ENCODE measurements around the gene EPAS1. TPM values are rescaled to one million over a fixed set of nuclear protein-coding genes. Genes with fewer than 3 reads are reported as not detected.

Gene EPAS1
- total and polyA plus RNA-seq, 4 donors: 213 to 954 (median 403) TPM

DNA sequence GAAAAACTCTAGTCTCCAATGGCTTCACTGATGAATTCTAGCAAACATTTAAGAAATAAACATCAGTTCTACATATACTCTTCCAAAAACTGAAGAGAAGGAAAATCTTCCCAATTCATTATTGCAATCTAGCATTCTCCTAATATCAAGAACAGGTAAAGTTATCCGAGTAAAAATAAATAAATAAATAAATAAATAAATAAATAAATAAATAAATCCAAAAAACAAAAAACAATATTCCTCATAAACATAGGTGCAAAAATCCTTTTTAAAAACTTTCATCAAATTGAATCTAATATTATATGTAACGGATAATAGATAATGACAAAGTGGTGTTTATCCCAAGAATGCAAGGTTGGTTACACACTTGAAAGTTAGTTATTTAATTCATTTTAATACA lies 123.7 kb downstream of the EPAS1 start:
- intact Hi-C loops (cut with DNase I): no loop called here

DNA sequence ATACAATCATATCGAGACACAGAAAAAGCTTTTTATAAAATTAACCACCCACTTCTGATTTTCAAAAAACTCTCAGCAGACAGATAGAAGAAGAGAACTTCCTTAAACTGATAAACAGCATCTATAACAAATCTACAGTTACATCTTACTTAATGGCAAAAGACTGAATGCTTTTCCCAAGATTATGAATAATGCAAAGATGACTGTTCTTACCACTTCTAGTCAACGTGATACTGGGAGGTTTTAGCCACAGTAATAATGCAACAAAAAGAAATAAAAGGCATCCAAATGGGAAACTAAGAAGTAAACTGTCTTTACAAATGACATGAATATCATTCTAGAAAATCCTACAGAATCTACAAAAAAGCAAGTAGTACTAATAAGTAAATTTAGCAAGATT lies 124.2 kb downstream of the EPAS1 start:
- Histone ChIP-seq H3K27me3 (ENCODE audit: control insufficient read depth in 1 of 2, insufficient read depth in 2 of 2, low read length in 1 of 2) (no peaks in the 10 kb centered on the region), H3K4me3 (ENCODE audit: low read length in 2 of 2) (no peak overlapping the region), H3K27ac (ENCODE audit: low read depth in 1 of 2, low read length in 2 of 2) (no peak overlapping the region), H3K4me1 (ENCODE audit: control insufficient read depth in 1 of 2, insufficient read depth in 2 of 2, low read length in 2 of 2) (no peaks in the 10 kb centered on the region), H3K36me3 (ENCODE audit: control insufficient read depth in 1 of 2, insufficient read depth in 2 of 2, low read length in 1 of 2) (no peaks in the 10 kb centered on the region), H3K9me3 (ENCODE audit: control insufficient read depth, low read length) (no peaks in the 10 kb centered on the region)
- ATAC-seq (ENCODE audit: low FRiP score) (no peak), DNase-seq (no peak)
- WGBS, 2 donors: 77 to 85% methylated on average over 2 of the region's 2 CpGs
- intact Hi-C loops (cut with DNase I): no loop called here

More for the DNA sequence above, 123.7 kb downstream of the EPAS1 start:
- DNase-seq (no peak), ATAC-seq (ENCODE audit: low FRiP score) (no peak)
- Histone ChIP-seq H3K4me1 (ENCODE audit: control insufficient read depth in 1 of 2, insufficient read depth in 2 of 2, low read length in 2 of 2) (no peaks in the 10 kb centered on the region), H3K9me3 (ENCODE audit: control insufficient read depth, low read length) (no peaks in the 10 kb centered on the region), H3K36me3 (ENCODE audit: control insufficient read depth in 1 of 2, insufficient read depth in 2 of 2, low read length in 1 of 2) (no peaks in the 10 kb centered on the region), H3K27ac (ENCODE audit: low read depth in 1 of 2, low read length in 2 of 2) (no peak overlapping the region), H3K4me3 (ENCODE audit: low read length in 2 of 2) (no peak overlapping the region), H3K27me3 (ENCODE audit: control insufficient read depth in 1 of 2, insufficient read depth in 2 of 2, low read length in 1 of 2) (no peaks in the 10 kb centered on the region)
- 69 to 100% methylated on average over 2 of the region's 2 CpGs for WGBS, 2 donors

DNA sequence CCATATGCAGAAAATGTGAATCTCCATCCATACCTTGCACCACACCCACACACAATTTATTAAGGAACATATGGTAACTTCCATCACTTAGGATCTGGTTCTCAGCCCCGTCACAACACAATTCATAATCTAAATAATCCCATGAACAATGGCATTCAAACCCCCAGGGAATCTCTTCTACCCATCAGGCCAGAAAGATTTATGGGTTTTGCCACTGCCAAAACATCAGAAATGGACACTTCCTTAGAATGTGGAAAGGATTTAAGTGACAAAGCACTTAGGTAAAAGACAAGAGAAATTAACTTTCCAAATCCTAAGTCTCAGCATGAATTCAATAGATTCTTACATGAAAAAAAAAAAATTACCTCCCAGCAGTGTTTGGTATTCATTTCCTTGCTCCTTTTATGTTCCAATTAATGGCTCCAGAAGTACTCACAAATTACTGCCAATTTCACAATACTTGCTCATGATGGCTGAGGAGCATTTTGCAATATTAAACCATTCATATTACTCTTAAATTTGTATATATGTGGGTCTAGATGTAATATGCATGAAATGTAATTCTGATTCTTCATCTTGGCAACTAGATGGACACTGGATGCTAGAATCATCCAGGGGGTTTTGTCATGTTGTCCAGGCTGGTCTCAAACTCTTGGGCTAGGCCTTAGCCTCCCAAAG lies 125.6 kb downstream of the EPAS1 start:
- H3K4me3 ChIP-seq (ENCODE audit: low read length in 2 of 2): no peak overlapping the region
- no peak overlapping the region for H3K27ac ChIP-seq (ENCODE audit: low read depth in 1 of 2, low read length in 2 of 2)
- ATAC-seq (ENCODE audit: low FRiP score) (no peak), DNase-seq (no peak)
- no peaks in the 10 kb centered on the region for H3K9me3 ChIP-seq (ENCODE audit: control insufficient read depth, low read length)
- no peaks in the 10 kb centered on the region for H3K36me3 ChIP-seq (ENCODE audit: control insufficient read depth in 1 of 2, insufficient read depth in 2 of 2, low read length in 1 of 2)
- WGBS, 2 donors: 87 to 88% methylated on average over 1 of the region's 1 CpG
- no peaks in the 10 kb centered on the region for H3K4me1 ChIP-seq (ENCODE audit: control insufficient read depth in 1 of 2, insufficient read depth in 2 of 2, low read length in 2 of 2)
- H3K27me3 ChIP-seq (ENCODE audit: control insufficient read depth in 1 of 2, insufficient read depth in 2 of 2, low read length in 1 of 2): no peaks in the 10 kb centered on the region
- intact Hi-C loops (cut with DNase I): no loop called here

DNA sequence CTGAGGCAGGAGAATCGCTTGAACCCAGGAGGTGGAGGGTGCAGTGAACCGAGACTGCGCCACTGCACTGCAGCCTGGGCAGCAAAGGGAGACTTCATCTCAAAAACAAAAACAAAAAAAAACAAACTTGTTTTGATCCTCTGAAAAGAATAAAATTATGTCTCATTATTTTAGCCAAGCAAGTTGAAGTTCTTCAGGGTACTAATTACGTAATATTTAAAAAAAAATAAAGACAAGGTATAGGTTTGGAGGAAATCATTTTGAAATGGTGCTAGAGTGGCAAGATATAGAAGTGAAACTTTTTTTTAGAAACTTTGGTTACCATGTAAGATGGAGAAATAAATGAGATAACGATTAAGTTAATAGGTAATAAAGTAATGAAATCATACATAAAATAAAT lies 127.7 kb downstream of the EPAS1 start:
- no peaks in the 10 kb centered on the region for H3K4me1 ChIP-seq (ENCODE audit: control insufficient read depth in 1 of 2, insufficient read depth in 2 of 2, low read length in 2 of 2)
- no peaks in the 10 kb centered on the region for H3K27me3 ChIP-seq (ENCODE audit: control insufficient read depth in 1 of 2, insufficient read depth in 2 of 2, low read length in 1 of 2)
- no peak overlapping the region for H3K27ac ChIP-seq (ENCODE audit: low read depth in 1 of 2, low read length in 2 of 2)
- intact Hi-C loops (cut with DNase I): no loop called here
- H3K4me3 ChIP-seq (ENCODE audit: low read length in 2 of 2): no peak overlapping the region
- no peak for DNase-seq
- 83 to 88% methylated on average over 5 of the region's 5 CpGs for WGBS, 2 donors
- H3K36me3 ChIP-seq (ENCODE audit: control insufficient read depth in 1 of 2, insufficient read depth in 2 of 2, low read length in 1 of 2): no peaks in the 10 kb centered on the region
- no peak for ATAC-seq (ENCODE audit: low FRiP score)
- H3K9me3 ChIP-seq (ENCODE audit: control insufficient read depth, low read length): no peaks in the 10 kb centered on the region

DNA sequence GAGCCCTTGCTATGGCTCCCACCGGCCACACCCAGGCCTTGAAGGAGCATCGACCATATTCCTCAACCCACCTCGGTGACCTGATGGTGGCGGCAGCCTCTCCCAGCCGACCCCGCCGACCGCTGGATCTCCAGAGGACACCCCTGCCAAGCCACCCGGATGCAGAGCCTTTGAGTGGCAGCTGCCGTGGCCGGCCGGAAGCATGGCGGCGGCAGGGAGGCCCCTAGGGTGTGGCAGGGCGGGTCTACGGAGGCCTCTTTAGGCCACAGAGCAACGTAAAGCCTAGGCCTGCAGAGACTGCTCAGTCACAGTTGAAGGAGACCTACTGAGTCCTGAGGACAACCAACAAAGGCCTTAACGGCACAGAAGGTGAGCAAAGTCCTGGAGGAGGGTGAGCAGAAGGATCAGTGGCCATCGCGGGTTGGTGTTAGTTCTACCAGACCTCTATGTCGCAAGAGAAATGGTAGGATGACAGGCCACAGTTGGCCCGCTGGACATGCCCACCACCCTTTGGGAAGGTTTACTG lies 131.8 kb downstream of the EPAS1 start:
- intact Hi-C loops (cut with DNase I): no loop called here
- H3K4me3 ChIP-seq (ENCODE audit: low read length in 2 of 2): no peak overlapping the region
- ATAC-seq (ENCODE audit: low FRiP score) (no peak), DNase-seq (no peak)
- no peak overlapping the region for H3K27ac ChIP-seq (ENCODE audit: low read depth in 1 of 2, low read length in 2 of 2)
- peaks cover 2% of the 10 kb centered on the region for H3K9me3 ChIP-seq (ENCODE audit: control insufficient read depth, low read length)
- peaks cover 0 to 2% of the 10 kb centered on the region in 2 donors for H3K27me3 ChIP-seq (ENCODE audit: control insufficient read depth in 1 of 2, insufficient read depth in 2 of 2, low read length in 1 of 2)
- H3K4me1 ChIP-seq (ENCODE audit: control insufficient read depth in 1 of 2, insufficient read depth in 2 of 2, low read length in 2 of 2): no peaks in the 10 kb centered on the region
- no peaks in the 10 kb centered on the region for H3K36me3 ChIP-seq (ENCODE audit: control insufficient read depth in 1 of 2, insufficient read depth in 2 of 2, low read length in 1 of 2)
- WGBS, 2 donors: 97% methylated on average over 22 of the region's 22 CpGs

DNA sequence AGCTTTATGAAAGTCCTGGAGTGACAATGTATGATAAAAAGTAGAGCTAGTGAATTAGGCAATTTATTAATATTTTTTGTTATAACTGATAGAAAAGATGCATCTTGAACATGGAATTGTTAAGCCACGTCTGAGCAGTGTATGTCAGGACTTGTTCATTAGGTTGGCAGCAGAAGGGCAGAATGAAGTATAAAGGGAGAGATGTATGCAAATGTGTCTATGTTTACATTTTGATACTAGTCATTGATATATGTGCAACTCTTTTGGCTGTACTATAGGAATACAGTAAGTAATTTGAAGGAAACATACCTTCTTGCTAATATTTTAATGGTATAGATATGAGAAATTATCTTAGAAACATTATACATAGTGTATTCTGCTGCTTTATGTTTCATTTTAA lies 133.2 kb downstream of the EPAS1 start:
- ATAC-seq (ENCODE audit: low FRiP score): no peak
- no peak for DNase-seq
- intact Hi-C loops (cut with DNase I): no loop called here
- H3K27ac ChIP-seq (ENCODE audit: low read depth in 1 of 2, low read length in 2 of 2): no peak overlapping the region
- no peaks in the 10 kb centered on the region for H3K36me3 ChIP-seq (ENCODE audit: control insufficient read depth in 1 of 2, insufficient read depth in 2 of 2, low read length in 1 of 2)
- H3K4me3 ChIP-seq (ENCODE audit: low read length in 2 of 2): no peak overlapping the region
- peaks cover 2% of the 10 kb centered on the region for H3K9me3 ChIP-seq (ENCODE audit: control insufficient read depth, low read length)
- H3K4me1 ChIP-seq (ENCODE audit: control insufficient read depth in 1 of 2, insufficient read depth in 2 of 2, low read length in 2 of 2): no peaks in the 10 kb centered on the region
- H3K27me3 ChIP-seq (ENCODE audit: control insufficient read depth in 1 of 2, insufficient read depth in 2 of 2, low read length in 1 of 2): peaks cover 0 to 2% of the 10 kb centered on the region in 2 donors
- WGBS, 2 donors: 88 to 91% methylated on average over 1 of the region's 1 CpG

DNA sequence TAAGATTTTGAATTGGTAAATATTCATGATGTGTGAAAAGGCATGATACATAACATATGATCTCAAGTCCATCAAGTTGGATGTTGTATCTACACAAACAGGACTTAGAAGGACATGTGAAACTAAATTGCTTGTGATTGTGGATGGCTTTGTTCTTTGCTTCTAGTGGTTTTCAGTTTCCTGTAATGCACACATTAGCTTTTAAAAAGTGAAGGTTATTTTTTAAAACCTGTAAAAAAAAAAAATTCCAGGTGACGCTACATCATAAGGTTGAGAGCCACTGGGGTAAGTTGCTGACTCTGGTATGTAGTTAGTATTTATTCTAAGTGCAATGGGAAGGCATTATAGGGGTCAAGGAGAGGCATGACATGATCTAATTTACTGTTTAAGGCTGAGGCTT lies 133.8 kb downstream of the EPAS1 start:
- Histone ChIP-seq H3K4me1 (ENCODE audit: control insufficient read depth in 1 of 2, insufficient read depth in 2 of 2, low read length in 2 of 2) (no peaks in the 10 kb centered on the region), H3K4me3 (ENCODE audit: low read length in 2 of 2) (no peak overlapping the region), H3K27ac (ENCODE audit: low read depth in 1 of 2, low read length in 2 of 2) (no peak overlapping the region), H3K27me3 (ENCODE audit: control insufficient read depth in 1 of 2, insufficient read depth in 2 of 2, low read length in 1 of 2) (peaks cover 0 to 2% of the 10 kb centered on the region in 2 donors), H3K9me3 (ENCODE audit: control insufficient read depth, low read length) (peaks cover 2% of the 10 kb centered on the region), H3K36me3 (ENCODE audit: control insufficient read depth in 1 of 2, insufficient read depth in 2 of 2, low read length in 1 of 2) (no peaks in the 10 kb centered on the region)
- no peak for DNase-seq
- ATAC-seq (ENCODE audit: low FRiP score): no peak
- intact Hi-C loops (cut with DNase I): no loop called here
- 91 to 93% methylated on average over 1 of the region's 1 CpG for WGBS, 2 donors

DNA sequence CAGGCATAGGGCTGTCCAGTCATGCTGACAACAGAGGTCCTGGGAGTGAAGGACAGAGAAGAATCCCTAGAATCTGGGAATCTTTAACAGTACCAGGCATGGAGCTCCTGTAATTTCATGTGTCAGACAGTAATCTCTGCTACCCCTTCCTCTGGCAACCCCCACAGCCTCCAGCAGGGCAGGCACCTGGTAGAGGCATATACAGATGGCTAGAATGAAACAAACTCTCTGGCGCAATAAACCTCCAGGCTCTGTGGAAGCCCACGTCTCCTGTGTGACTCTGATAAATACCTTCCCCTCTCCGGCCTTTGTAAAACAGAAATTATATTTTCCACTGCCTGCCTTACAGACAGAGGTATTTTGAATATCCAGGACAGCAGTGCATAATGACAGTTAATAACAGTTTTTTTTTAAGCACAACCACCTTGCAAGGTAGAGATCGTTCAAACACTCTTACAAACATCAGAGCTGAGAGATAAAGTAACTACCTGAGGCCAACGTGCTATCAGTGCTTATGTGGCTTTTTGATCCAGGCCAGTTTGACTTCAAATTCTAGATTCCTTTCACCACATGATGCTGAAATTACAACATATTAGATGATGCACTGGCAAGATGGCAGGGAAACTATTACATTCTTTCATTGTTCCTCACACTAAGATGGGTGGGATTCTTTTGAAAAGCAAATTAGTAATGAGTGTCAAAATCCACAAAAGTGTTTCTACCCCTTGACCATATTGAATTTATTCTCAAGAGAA lies 134.5 kb downstream of the EPAS1 start:
- H3K9me3 ChIP-seq (ENCODE audit: control insufficient read depth, low read length): peaks cover 2% of the 10 kb centered on the region
- no peak overlapping the region for H3K27ac ChIP-seq (ENCODE audit: low read depth in 1 of 2, low read length in 2 of 2)
- intact Hi-C loops (cut with DNase I): no loop called here
- no peak for DNase-seq
- no peaks in the 10 kb centered on the region for H3K36me3 ChIP-seq (ENCODE audit: control insufficient read depth in 1 of 2, insufficient read depth in 2 of 2, low read length in 1 of 2)
- H3K27me3 ChIP-seq (ENCODE audit: control insufficient read depth in 1 of 2, insufficient read depth in 2 of 2, low read length in 1 of 2): peaks cover 0 to 2% of the 10 kb centered on the region in 2 donors
- H3K4me1 ChIP-seq (ENCODE audit: control insufficient read depth in 1 of 2, insufficient read depth in 2 of 2, low read length in 2 of 2): no peaks in the 10 kb centered on the region
- no peak for ATAC-seq (ENCODE audit: low FRiP score)
- 85 to 86% methylated on average over 5 of the region's 5 CpGs for WGBS, 2 donors
- H3K4me3 ChIP-seq (ENCODE audit: low read length in 2 of 2): no peak overlapping the region

DNA sequence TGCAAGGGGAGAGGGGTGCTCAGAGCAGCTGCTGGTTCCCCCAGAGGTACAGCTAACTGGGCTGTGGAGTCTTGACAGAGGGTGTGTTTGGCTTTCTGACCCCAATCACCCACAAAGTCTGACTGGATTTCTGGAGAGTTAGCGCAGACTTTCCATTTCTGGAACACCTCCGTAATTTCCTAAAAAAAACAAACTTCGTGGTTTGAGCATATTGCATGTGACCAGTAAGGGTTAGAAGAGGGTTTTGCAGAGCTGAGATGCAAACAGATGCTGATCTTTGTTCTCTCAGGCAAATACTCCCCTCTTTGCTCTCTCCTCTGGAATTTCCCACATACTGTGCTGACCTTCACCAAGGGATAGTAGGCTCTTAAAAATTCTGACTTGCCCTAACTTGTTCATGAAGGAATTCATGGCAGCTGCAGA lies 137.7 kb downstream of the EPAS1 start:
- peaks cover 0 to 2% of the 10 kb centered on the region in 2 donors for H3K27me3 ChIP-seq (ENCODE audit: control insufficient read depth in 1 of 2, insufficient read depth in 2 of 2, low read length in 1 of 2)
- H3K36me3 ChIP-seq (ENCODE audit: control insufficient read depth in 1 of 2, insufficient read depth in 2 of 2, low read length in 1 of 2): no peaks in the 10 kb centered on the region
- H3K9me3 ChIP-seq (ENCODE audit: control insufficient read depth, low read length): peaks cover 2% of the 10 kb centered on the region
- no peaks in the 10 kb centered on the region for H3K4me1 ChIP-seq (ENCODE audit: control insufficient read depth in 1 of 2, insufficient read depth in 2 of 2, low read length in 2 of 2)
- DNase-seq: no peak
- no peak overlapping the region for H3K4me3 ChIP-seq (ENCODE audit: low read length in 2 of 2)
- H3K27ac ChIP-seq (ENCODE audit: low read depth in 1 of 2, low read length in 2 of 2): no peak overlapping the region
- no peak for ATAC-seq (ENCODE audit: low FRiP score)
- WGBS, 2 donors: 66% methylated on average over 3 of the region's 3 CpGs
- intact Hi-C loops (cut with DNase I): no loop called here
